Measurements from ENCODE around the gene MYO16. TPM values are rescaled to one million over a fixed set of nuclear protein-coding genes. Genes with fewer than 3 reads are reported as not detected.
A peak's percentile ranks its signal among the peaks of the same experiment; 100 is the strongest.

Gene MYO16
- total RNA-seq, 4 donors from 2014 or later, result 0.53 TPM; not detected in 3

- TF ChIP-seq POLR2A (IDR thresholded peaks at IDR 0.05) (no peak), CTCF (IDR thresholded peaks at IDR 0.05) (no peak)
- H3K4me1 ChIP-seq, result no peaks in the 10 kb centered on the region
- no peaks in the 10 kb centered on the region for H3K36me3 ChIP-seq
- H3K27me3 ChIP-seq, result no peaks in the 10 kb centered on the region
- no peak for DNase-seq
- no peak overlapping the region for H3K4me3 ChIP-seq
- no peak overlapping the region for H3K27ac ChIP-seq
- no peaks in the 10 kb centered on the region for H3K9me3 ChIP-seq
Observed at GRCh38 chr13:108958013-108958376, 328.6 kb downstream of the MYO16 start.

- Histone ChIP-seq H3K27ac (no peak overlapping the region), H3K4me1 (no peaks in the 10 kb centered on the region), H3K4me3 (no peak overlapping the region), H3K9me3 (no peaks in the 10 kb centered on the region), H3K27me3 (no peaks in the 10 kb centered on the region), H3K36me3 (no peaks in the 10 kb centered on the region)
- no peak for TF ChIP-seq POLR2A (IDR thresholded peaks at IDR 0.05)
- TF ChIP-seq CTCF (IDR thresholded peaks at IDR 0.05), result no peak
- no peak for DNase-seq
Observed at GRCh38 chr13:108959234-108959633, 329.8 kb downstream of the MYO16 start.

DNA sequence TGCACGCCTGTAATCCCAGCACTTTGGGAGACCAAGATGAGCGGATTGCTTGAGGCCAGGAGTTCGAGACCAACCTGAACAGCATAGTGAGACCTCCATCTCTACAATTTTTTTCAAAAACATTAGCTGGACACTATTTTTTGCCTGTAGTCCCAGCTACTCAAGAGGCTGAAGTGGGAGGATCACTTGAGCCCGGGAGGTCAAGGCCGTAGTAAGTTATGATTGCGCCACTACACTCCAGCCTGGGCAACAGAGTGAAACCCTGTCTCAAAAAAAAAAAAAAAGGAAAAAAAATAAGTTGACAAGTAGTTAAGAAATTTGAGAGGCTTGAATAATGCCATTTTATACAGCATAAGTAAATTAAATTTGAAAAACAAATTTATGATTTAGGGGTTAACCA lies 330.6 kb downstream of the MYO16 start:
- DNase-seq, result no peak
- no peaks in the 10 kb centered on the region for H3K36me3 ChIP-seq
- H3K4me3 ChIP-seq, result no peak overlapping the region
- TF ChIP-seq POLR2A (IDR thresholded peaks at IDR 0.05), result no peak
- no peak for TF ChIP-seq CTCF (IDR thresholded peaks at IDR 0.05)
- H3K27ac ChIP-seq, result no peak overlapping the region
- no peaks in the 10 kb centered on the region for H3K9me3 ChIP-seq
- no peaks in the 10 kb centered on the region for H3K27me3 ChIP-seq
- H3K4me1 ChIP-seq, result no peaks in the 10 kb centered on the region

DNA sequence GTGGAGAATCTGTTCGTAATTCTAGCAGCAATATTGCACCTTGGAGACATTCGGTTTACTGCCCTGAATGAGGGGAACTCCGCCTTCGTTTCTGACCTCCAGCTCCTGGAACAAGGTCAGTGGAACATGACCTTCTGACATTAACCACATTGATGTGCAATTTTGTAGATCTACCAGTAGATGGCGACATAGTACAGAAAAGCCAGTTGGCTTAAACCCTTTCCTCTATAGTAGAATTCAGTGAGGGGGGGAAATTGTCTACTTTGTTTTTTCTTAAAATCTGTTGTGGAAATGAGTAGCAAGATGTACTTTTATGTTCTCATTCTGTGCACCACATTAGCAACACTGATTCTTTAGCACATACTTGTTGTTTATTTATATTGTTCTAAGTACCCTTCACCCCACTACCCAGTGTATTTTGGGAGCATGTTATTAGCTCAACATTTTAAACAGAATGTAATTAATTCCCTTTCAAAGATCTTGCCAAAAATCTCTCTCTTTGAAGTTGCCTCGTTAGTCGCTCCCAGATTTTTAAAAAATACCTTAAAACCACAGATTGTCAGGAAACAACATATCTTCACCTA lies 332.2 kb downstream of the MYO16 start:
- H3K27me3 ChIP-seq, result no peaks in the 10 kb centered on the region
- TF ChIP-seq POLR2A (IDR thresholded peaks at IDR 0.05), result no peak
- peak; percentile 59 to 89 (median 82) for TF ChIP-seq CTCF (IDR thresholded peaks at IDR 0.05)
- no peaks in the 10 kb centered on the region for H3K9me3 ChIP-seq
- no peaks in the 10 kb centered on the region for H3K36me3 ChIP-seq
- no peak overlapping the region for H3K27ac ChIP-seq
- H3K4me1 ChIP-seq, result no peaks in the 10 kb centered on the region
- H3K4me3 ChIP-seq, result no peak overlapping the region
- DNase-seq, result peak in 1 of 3 donors; percentile 57

DNA sequence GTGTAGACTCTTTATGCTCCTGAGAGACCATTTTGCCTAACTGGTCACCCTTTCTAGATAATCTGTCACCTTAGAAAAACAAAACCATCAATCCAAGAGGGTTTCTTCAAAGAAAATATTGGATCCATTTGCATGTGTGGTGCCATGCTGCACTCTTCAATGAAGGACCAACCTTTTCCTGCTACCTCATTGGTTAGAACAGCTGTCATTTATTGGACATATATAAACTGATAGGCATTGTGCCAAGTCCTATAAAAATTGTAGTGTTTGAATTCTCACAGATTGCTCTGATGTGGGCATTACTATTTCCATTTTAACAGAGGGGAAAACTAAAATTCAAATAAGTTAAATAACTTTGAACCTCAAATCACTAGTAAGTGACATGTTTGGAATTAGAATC lies 333.2 kb downstream of the MYO16 start:
- H3K27me3 ChIP-seq, result no peaks in the 10 kb centered on the region
- no peak for DNase-seq
- H3K9me3 ChIP-seq, result no peaks in the 10 kb centered on the region
- TF ChIP-seq CTCF (IDR thresholded peaks at IDR 0.05) (no peak), POLR2A (IDR thresholded peaks at IDR 0.05) (no peak)
- H3K27ac ChIP-seq, result no peak overlapping the region
- no peaks in the 10 kb centered on the region for H3K36me3 ChIP-seq
- no peaks in the 10 kb centered on the region for H3K4me1 ChIP-seq
- no peak overlapping the region for H3K4me3 ChIP-seq

DNA sequence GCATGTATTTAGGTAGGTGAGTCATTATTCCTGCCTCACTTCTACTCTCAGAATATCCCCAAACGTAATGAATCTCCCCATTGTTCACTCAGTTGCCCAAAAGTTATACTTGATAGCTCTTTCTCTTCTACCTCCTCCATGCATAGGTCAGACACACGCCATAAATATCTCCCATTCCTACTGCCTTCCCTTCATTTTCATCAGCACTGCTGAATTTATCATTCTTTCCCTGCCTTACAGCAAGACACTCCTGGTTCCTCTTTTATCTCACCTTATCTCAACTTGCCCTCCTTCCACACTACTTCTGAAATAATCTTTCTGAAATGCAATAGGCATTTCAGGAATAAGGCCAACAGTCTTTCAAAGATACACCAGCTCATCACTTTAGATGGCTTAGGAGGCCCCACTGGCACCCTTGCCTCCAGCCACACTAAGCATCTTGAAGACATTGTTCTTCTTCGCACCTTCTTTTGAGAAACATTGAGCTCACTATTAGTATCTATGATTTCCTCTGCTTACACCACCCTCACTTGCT lies 333.9 kb downstream of the MYO16 start:
- no peak for DNase-seq
- TF ChIP-seq CTCF (IDR thresholded peaks at IDR 0.05), result no peak
- no peak for TF ChIP-seq POLR2A (IDR thresholded peaks at IDR 0.05)
- H3K4me3 ChIP-seq, result no peak overlapping the region
- no peak overlapping the region for H3K27ac ChIP-seq
- H3K9me3 ChIP-seq, result no peaks in the 10 kb centered on the region
- H3K27me3 ChIP-seq, result no peaks in the 10 kb centered on the region
- no peaks in the 10 kb centered on the region for H3K36me3 ChIP-seq
- H3K4me1 ChIP-seq, result no peaks in the 10 kb centered on the region
